ENCODE data around the gene RNPEP. TPM values are rescaled to one million over a fixed set of nuclear protein-coding genes. Genes with fewer than 3 reads are reported as not detected.

Gene RNPEP
- total RNA-seq, 1 experiment from 2014 or later, result 57.4 TPM

DNA sequence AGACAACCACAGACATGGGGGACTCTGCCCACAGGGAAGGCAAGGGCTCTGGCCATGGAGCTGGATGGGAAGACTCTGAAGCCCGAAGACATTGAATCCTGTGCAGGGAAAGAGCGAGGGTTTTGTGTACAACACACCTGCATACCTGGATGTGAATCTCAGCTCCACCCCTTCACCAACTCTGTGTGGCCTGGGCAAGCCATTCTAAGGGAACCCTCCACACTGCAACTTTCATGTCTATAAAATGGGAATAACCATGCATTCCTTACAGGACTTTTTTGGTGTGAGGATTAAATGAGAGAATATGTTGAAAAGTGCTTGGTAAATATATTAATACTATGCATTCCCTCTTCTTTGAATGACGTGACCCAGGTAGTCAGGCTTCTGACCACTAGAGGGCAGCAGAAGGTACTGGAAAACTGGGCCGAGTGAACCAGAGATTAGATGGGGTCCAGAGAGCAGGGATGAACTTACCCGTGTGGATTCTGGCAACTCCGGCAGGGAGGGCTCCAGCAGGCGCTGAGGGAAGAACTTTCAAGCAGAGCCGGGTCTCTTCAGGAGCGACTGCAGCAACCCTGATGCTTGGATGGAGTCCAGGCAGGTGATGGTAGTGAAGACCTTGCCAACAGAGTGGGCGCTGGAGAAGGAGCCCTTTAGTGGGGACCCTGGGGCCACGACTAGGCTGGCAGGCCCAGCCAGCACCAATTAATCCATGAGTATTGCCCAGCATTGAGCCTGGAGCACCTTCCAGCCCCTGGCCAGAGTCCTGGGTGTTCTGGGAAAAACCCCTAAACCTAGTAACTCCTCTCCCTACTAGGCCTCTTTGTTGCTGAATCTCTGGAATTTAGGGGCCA, 27.1 kb downstream of the RNPEP start:
- Mint-ChIP-seq H3K4me3 (peak overlapping the region; percentile 76), H3K4me1 (peaks cover 48% of the 10 kb centered on the region), H3K27ac (peak overlapping the region; percentile 98)

DNA sequence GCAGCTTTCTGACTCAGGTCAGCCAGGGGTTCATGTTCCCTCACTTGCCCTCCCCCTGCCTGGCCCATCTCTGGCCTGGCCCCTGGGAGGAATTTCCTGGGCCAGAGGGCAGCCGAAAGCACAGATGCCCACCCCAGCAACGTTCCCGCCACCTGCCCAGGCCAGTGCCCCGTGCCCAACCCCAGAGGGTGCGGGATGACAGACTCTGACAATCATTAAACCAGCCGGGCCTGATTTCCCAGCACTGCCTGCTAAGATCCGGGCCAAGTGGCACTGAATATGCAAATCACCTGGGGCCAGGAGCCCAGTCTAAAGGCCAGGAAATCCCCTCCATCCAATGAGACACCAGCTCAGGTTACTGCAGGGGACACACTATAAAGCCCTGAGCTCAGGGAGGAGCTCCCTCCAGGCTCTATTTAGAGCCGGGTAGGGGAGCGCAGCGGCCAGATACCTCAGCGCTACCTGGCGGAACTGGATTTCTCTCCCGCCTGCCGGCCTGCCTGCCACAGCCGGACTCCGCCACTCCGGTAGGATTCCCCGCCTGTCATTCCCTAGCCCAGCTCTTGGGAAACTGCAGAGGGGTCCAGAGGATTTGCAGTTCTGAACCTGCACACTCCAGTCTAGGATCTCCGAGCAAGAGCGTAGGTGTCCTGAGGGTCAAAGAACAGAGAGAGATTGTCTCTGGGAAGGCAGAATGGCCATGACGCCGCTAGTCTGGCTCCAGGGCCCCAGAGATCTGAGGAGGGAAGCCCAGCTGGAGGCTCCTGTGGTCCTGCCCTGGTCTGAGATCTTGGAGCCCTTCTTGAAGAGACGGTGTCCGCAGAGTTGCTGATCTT, 27.9 kb downstream of the RNPEP start, which contains the start of gene ELF3:
Gene ELF3, plus strand, starts transcription at position 408 of the 836 bp plus-strand sequence. CDS start 550 bp downstream, outside the sequence.
- no peaks in the 10 kb centered on the region for H3K9me3 Mint-ChIP-seq
- peaks cover 48% of the 10 kb centered on the region for H3K4me1 Mint-ChIP-seq
- peaks cover 4% of the 10 kb centered on the region for H3K36me3 Mint-ChIP-seq
- ATAC-seq, result peak; percentile 92
- H3K4me3 Mint-ChIP-seq, result peak within 1 kb of the TSS; percentile 76
- POLR2A ChIA-PET, result interaction anchor here (0.5 to 2.0 kb wide), 20 partner anchors 9 to 165 kb away, joined by 3 to 14 read pairs (median 4); partner anchors contain the start of gene TIMM17A
- peak within 1 kb of the TSS; percentile 98 for H3K27ac Mint-ChIP-seq
- H3K27me3 Mint-ChIP-seq (ENCODE audit: low read depth), result no peaks in the 10 kb centered on the region
- CTCF ChIA-PET, result interaction anchor here (0.7 to 9.3 kb wide), 31 partner anchors 11 to 471 kb away, joined by 3 to 149 read pairs (median 4); partner anchors contain the start of genes GPR37L1, SHISA4 and TIMM17A
- peak; percentile 88 for DNase-seq (ENCODE audit: low spot score)
- TF ChIP-seq NFATC4 (CRISPR knock-in tag; IDR thresholded peaks at IDR 0.05) (no peak), ZNF138 (CRISPR knock-in tag; conservative IDR thresholded peaks at IDR 0.05) (no peak), NFYB (CRISPR knock-in tag; conservative IDR thresholded peaks at IDR 0.05; ENCODE audit: low read depth) (peak; percentile 23; the same call in 1 of the 2 replicates), ZNF671 (CRISPR knock-in tag; IDR thresholded peaks at IDR 0.05) (peak; percentile 58; the same call in 1 of the 2 replicates), CREM (CRISPR knock-in tag; IDR thresholded peaks at IDR 0.05) (peak; percentile 32; the same call in 1 of the 2 replicates), TCF7 (CRISPR knock-in tag; IDR thresholded peaks at IDR 0.05; ENCODE audit: low read depth) (no peak)
- TF ChIP-seq, protein P1, sequence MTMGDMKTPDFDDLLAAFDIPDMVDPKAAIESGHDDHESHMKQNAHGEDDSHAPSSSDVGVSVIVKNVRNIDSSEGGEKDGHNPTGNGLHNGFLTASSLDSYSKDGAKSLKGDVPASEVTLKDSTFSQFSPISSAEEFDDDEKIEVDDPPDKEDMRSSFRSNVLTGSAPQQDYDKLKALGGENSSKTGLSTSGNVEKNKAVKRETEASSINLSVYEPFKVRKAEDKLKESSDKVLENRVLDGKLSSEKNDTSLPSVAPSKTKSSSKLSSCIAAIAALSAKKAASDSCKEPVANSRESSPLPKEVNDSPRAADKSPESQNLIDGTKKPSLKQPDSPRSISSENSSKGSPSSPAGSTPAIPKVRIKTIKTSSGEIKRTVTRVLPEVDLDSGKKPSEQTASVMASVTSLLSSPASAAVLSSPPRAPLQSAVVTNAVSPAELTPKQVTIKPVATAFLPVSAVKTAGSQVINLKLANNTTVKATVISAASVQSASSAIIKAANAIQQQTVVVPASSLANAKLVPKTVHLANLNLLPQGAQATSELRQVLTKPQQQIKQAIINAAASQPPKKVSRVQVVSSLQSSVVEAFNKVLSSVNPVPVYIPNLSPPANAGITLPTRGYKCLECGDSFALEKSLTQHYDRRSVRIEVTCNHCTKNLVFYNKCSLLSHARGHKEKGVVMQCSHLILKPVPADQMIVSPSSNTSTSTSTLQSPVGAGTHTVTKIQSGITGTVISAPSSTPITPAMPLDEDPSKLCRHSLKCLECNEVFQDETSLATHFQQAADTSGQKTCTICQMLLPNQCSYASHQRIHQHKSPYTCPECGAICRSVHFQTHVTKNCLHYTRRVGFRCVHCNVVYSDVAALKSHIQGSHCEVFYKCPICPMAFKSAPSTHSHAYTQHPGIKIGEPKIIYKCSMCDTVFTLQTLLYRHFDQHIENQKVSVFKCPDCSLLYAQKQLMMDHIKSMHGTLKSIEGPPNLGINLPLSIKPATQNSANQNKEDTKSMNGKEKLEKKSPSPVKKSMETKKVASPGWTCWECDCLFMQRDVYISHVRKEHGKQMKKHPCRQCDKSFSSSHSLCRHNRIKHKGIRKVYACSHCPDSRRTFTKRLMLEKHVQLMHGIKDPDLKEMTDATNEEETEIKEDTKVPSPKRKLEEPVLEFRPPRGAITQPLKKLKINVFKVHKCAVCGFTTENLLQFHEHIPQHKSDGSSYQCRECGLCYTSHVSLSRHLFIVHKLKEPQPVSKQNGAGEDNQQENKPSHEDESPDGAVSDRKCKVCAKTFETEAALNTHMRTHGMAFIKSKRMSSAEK (CRISPR knock-in tag; IDR thresholded peaks at IDR 0.05; ENCODE audit: borderline replicate concordance), result peak; percentile 40; the same call in 1 of the 2 replicates
- TF ChIP-seq, protein P2, sequence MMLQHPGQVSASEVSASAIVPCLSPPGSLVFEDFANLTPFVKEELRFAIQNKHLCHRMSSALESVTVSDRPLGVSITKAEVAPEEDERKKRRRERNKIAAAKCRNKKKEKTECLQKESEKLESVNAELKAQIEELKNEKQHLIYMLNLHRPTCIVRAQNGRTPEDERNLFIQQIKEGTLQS (CRISPR knock-in tag; conservative IDR thresholded peaks at IDR 0.05), result no peak
- TF ChIP-seq, protein P3, sequence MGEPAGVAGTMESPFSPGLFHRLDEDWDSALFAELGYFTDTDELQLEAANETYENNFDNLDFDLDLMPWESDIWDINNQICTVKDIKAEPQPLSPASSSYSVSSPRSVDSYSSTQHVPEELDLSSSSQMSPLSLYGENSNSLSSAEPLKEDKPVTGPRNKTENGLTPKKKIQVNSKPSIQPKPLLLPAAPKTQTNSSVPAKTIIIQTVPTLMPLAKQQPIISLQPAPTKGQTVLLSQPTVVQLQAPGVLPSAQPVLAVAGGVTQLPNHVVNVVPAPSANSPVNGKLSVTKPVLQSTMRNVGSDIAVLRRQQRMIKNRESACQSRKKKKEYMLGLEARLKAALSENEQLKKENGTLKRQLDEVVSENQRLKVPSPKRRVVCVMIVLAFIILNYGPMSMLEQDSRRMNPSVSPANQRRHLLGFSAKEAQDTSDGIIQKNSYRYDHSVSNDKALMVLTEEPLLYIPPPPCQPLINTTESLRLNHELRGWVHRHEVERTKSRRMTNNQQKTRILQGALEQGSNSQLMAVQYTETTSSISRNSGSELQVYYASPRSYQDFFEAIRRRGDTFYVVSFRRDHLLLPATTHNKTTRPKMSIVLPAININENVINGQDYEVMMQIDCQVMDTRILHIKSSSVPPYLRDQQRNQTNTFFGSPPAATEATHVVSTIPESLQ (CRISPR knock-in tag; IDR thresholded peaks at IDR 0.05), result no peak
- TF ChIP-seq, protein P4, sequence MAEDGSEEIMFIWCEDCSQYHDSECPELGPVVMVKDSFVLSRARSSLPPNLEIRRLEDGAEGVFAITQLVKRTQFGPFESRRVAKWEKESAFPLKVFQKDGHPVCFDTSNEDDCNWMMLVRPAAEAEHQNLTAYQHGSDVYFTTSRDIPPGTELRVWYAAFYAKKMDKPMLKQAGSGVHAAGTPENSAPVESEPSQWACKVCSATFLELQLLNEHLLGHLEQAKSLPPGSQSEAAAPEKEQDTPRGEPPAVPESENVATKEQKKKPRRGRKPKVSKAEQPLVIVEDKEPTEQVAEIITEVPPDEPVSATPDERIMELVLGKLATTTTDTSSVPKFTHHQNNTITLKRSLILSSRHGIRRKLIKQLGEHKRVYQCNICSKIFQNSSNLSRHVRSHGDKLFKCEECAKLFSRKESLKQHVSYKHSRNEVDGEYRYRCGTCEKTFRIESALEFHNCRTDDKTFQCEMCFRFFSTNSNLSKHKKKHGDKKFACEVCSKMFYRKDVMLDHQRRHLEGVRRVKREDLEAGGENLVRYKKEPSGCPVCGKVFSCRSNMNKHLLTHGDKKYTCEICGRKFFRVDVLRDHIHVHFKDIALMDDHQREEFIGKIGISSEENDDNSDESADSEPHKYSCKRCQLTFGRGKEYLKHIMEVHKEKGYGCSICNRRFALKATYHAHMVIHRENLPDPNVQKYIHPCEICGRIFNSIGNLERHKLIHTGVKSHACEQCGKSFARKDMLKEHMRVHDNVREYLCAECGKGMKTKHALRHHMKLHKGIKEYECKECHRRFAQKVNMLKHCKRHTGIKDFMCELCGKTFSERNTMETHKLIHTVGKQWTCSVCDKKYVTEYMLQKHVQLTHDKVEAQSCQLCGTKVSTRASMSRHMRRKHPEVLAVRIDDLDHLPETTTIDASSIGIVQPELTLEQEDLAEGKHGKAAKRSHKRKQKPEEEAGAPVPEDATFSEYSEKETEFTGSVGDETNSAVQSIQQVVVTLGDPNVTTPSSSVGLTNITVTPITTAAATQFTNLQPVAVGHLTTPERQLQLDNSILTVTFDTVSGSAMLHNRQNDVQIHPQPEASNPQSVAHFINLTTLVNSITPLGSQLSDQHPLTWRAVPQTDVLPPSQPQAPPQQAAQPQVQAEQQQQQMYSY (CRISPR knock-in tag; IDR thresholded peaks at IDR 0.05), result no peak
- TF ChIP-seq, protein P5, sequence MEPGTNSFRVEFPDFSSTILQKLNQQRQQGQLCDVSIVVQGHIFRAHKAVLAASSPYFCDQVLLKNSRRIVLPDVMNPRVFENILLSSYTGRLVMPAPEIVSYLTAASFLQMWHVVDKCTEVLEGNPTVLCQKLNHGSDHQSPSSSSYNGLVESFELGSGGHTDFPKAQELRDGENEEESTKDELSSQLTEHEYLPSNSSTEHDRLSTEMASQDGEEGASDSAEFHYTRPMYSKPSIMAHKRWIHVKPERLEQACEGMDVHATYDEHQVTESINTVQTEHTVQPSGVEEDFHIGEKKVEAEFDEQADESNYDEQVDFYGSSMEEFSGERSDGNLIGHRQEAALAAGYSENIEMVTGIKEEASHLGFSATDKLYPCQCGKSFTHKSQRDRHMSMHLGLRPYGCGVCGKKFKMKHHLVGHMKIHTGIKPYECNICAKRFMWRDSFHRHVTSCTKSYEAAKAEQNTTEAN (CRISPR knock-in tag; IDR thresholded peaks at IDR 0.05), result 0 out of 2 replicates have a peak, but pooled peaks have one; percentile 29

More for the DNA sequence above, 27.1 kb downstream of the RNPEP start:
- Mint-ChIP-seq H3K9me3 (no peaks in the 10 kb centered on the region), H3K27me3 (ENCODE audit: low read depth) (no peaks in the 10 kb centered on the region), H3K36me3 (peaks cover 11% of the 10 kb centered on the region)
- POLR2A ChIA-PET, result interaction anchor here (0.5 to 2.0 kb wide), 21 partner anchors 10 to 166 kb away, joined by 3 to 14 read pairs (median 4); partner anchors contain the start of gene TIMM17A
- TF ChIP-seq SP1 (CRISPR knock-in tag; conservative IDR thresholded peaks at IDR 0.05) (0 out of 2 replicates have a peak, but pooled peaks have one; percentile 3), CREM (CRISPR knock-in tag; IDR thresholded peaks at IDR 0.05) (no peak), ETV6 (CRISPR knock-in tag; IDR thresholded peaks at IDR 0.05) (no peak), NFATC4 (CRISPR knock-in tag; IDR thresholded peaks at IDR 0.05) (no peak), ZNF232 (CRISPR knock-in tag; IDR thresholded peaks at IDR 0.05) (no peak), MXD4 (CRISPR knock-in tag; IDR thresholded peaks at IDR 0.05; ENCODE audit: borderline replicate concordance) (no peak), ZNF219 (CRISPR knock-in tag; IDR thresholded peaks at IDR 0.05; ENCODE audit: borderline replicate concordance) (no peak)
- TF ChIP-seq, protein P6, sequence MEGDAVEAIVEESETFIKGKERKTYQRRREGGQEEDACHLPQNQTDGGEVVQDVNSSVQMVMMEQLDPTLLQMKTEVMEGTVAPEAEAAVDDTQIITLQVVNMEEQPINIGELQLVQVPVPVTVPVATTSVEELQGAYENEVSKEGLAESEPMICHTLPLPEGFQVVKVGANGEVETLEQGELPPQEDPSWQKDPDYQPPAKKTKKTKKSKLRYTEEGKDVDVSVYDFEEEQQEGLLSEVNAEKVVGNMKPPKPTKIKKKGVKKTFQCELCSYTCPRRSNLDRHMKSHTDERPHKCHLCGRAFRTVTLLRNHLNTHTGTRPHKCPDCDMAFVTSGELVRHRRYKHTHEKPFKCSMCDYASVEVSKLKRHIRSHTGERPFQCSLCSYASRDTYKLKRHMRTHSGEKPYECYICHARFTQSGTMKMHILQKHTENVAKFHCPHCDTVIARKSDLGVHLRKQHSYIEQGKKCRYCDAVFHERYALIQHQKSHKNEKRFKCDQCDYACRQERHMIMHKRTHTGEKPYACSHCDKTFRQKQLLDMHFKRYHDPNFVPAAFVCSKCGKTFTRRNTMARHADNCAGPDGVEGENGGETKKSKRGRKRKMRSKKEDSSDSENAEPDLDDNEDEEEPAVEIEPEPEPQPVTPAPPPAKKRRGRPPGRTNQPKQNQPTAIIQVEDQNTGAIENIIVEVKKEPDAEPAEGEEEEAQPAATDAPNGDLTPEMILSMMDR (IDR thresholded peaks at IDR 0.05), result peak; percentile 94
- ATAC-seq (peak; percentile 15), DNase-seq (ENCODE audit: low spot score) (peak; percentile 85)
- CTCF ChIA-PET, result interaction anchor here (0.6 to 9.3 kb wide), 39 partner anchors 10 to 470 kb away, joined by 3 to 149 read pairs (median 4); partner anchors contain the start of genes GPR37L1, LMOD1, SHISA4 and TIMM17A

Data from WTC11 (cell line).